ENCODE data around the gene AGGF1.

AGGF1 gene

GRCh38 chr5:77022511-77023417, 7.4 kb upstream of the AGGF1 start:
- POLR2A ChIA-PET, result no interaction called here
- TF ChIP-seq CTCF (IDR thresholded peaks at IDR 0.05; ENCODE audit: control extremely low read depth, extremely low read depth, low read depth, missing control alignments), result no peak
- DNase-seq (ENCODE audit: extremely low spot score), result no peak
- CTCF ChIA-PET, result no interaction called here

GRCh38 chr5:77024490-77024889, 5.7 kb upstream of the AGGF1 start:
- no peak for DNase-seq (ENCODE audit: extremely low spot score)
- TF ChIP-seq CTCF (IDR thresholded peaks at IDR 0.05; ENCODE audit: control extremely low read depth, extremely low read depth, low read depth, missing control alignments), result no peak
- CTCF ChIA-PET, result interaction anchor here (3.7 kb wide), 1 partner anchor 8 kb away, joined by 17 read pairs; no protein-coding TSS in a partner anchor
- POLR2A ChIA-PET, result no interaction called here

- no peak for TF ChIP-seq CTCF (IDR thresholded peaks at IDR 0.05; ENCODE audit: control extremely low read depth, extremely low read depth, low read depth, missing control alignments)
- no peak for DNase-seq (ENCODE audit: extremely low spot score)
- ChIA-PET POLR2A (no interaction called here), CTCF (no interaction called here)
Measured at GRCh38 chr5:77028631-77029375, 1.4 kb upstream of the AGGF1 start.

- DNase-seq (ENCODE audit: extremely low spot score), result no peak
- CTCF ChIA-PET, result interaction anchor here (1.2 kb wide), 1 partner anchor 16 kb away, joined by 3 read pairs; no protein-coding TSS in a partner anchor
- POLR2A ChIA-PET, result interaction anchor here (0.6 kb wide), 1 partner anchor 186 kb away, joined by 3 read pairs; no protein-coding TSS in a partner anchor
- no peak for TF ChIP-seq CTCF (IDR thresholded peaks at IDR 0.05; ENCODE audit: control extremely low read depth, extremely low read depth, low read depth, missing control alignments)
Measured at GRCh38 chr5:77029376-77029885, 773 bp upstream of the AGGF1 start.

GRCh38 chr5:77031891-77032290, 1.7 kb downstream of the AGGF1 start:
- ChIA-PET POLR2A (interaction anchor here (0.7 kb wide), 1 partner anchor 163 kb away, joined by 10 read pairs; no protein-coding TSS in a partner anchor), CTCF (interaction anchor here (1.1 kb wide), 1 partner anchor 22 kb away, joined by 5 read pairs; no protein-coding TSS in a partner anchor)
- no peak for TF ChIP-seq CTCF (IDR thresholded peaks at IDR 0.05; ENCODE audit: control extremely low read depth, extremely low read depth, low read depth, missing control alignments)
- no peak for DNase-seq (ENCODE audit: extremely low spot score)

- CTCF ChIA-PET, result interaction anchor here (0.8 to 1.1 kb wide), 2 partner anchors 13 to 44 kb away, joined by 3 to 4 read pairs; no protein-coding TSS in a partner anchor
- POLR2A ChIA-PET, result no interaction called here
- no peak for TF ChIP-seq CTCF (IDR thresholded peaks at IDR 0.05; ENCODE audit: control extremely low read depth, extremely low read depth, low read depth, missing control alignments)
- DNase-seq (ENCODE audit: extremely low spot score), result no peak
Measured at GRCh38 chr5:77032635-77033034, 2.4 kb downstream of the AGGF1 start.

Data from GM10248 (cell line).